CD4-positive, alpha-beta T cell (primary cell): ENCODE data around the gene SIX5. TPM values are rescaled to one million over a fixed set of nuclear protein-coding genes. Genes with fewer than 3 reads are reported as not detected.

ENCODE experiments used
- ATAC-seq: fragments of 200-7000 bp; cut with Tn5 transposase; one replicate; pipeline ENCODE4 v1.10.0; 2022; ENCODE audit warnings: mild to moderate bottlenecking; ENCODE audit not compliant: poor library complexity
- CTCF ChIA-PET: fragments of 350-600 bp; sonication (Branson Sonifier 250); formaldehyde crosslinking; loops from one replicate; lab custom pipeline; 2021; ENCODE audit warnings: antibody characterized with exemption, inconsistent platforms; lab: Charles Lee
- POLR2A ChIA-PET: fragments of 350-600 bp; sonication (Branson Sonifier 250); formaldehyde crosslinking; loops from one replicate; lab custom pipeline; 2021; ENCODE audit warnings: antibody characterized with exemption, inconsistent platforms; lab: Charles Lee
- DNase-seq, 14 experiments: peaks; one replicate each; pipeline ENCODE4 v3.0.0-alpha.2; 2013 to 2020; ENCODE audit warnings: mixed read lengths in 2 of 14
- H3K27ac ChIP-seq, 2 donors: one replicate each; pipeline versions ENCODE4 v1.5.1 to v1.7.0; 2013; ENCODE audit warnings: low read length in 2 of 2, low read depth in 1 of 2, mild to moderate bottlenecking in 1 of 2
- H3K27me3 ChIP-seq, 2 experiments: 1 replicate in 1 of 2; 2 replicates in 1 of 2; pipeline versions ENCODE4 v1.6.1 to v1.7.0; 2013; ENCODE audit warnings: low read length in 2 of 2, control low read depth in 1 of 2, mild to moderate bottlenecking in 1 of 2, moderate library complexity in 1 of 2; ENCODE audit not compliant: insufficient read depth in 2 of 2, control insufficient read depth in 1 of 2
- H3K36me3 ChIP-seq: one replicate; pipeline ENCODE4 v1.6.1; 2013; ENCODE audit warnings: low read length, control low read depth; ENCODE audit not compliant: insufficient read depth
- H3K4me1 ChIP-seq: one replicate; pipeline ENCODE4 v1.6.1; 2013; ENCODE audit warnings: low read length, control low read depth; ENCODE audit not compliant: insufficient read depth
- H3K4me3 ChIP-seq: one replicate; pipeline ENCODE4 v1.5.1; 2013; ENCODE audit warnings: mild to moderate bottlenecking, low read length, moderate library complexity
- H3K9me3 ChIP-seq, 2 experiments: 1 replicate in 1 of 2; 2 replicates in 1 of 2; pipeline versions ENCODE4 v1.6.1 to v1.7.0; 2013; ENCODE audit warnings: low read length in 2 of 2, mild to moderate bottlenecking in 2 of 2, control low read depth in 1 of 2, moderate library complexity in 1 of 2; ENCODE audit not compliant: control insufficient read depth in 1 of 2, insufficient read depth in 1 of 2
- H3K27ac Mint-ChIP-seq: one replicate; pipeline ENCODE4 v1.8.0; 2020; ENCODE audit warnings: mixed read lengths
- H3K27me3 Mint-ChIP-seq: one replicate; pipeline ENCODE4 v1.8.0; 2021; ENCODE audit warnings: mixed read lengths
- H3K36me3 Mint-ChIP-seq: one replicate; pipeline ENCODE4 v1.8.0; 2021; ENCODE audit warnings: low read depth, mixed read lengths
- H3K4me1 Mint-ChIP-seq: one replicate; pipeline ENCODE4 v1.8.0; 2021; ENCODE audit warnings: low read depth, mixed read lengths
- H3K4me3 Mint-ChIP-seq: one replicate; pipeline ENCODE4 v1.8.0; 2020; ENCODE audit warnings: mild to moderate bottlenecking, mixed read lengths
- H3K9me3 Mint-ChIP-seq: one replicate; pipeline ENCODE4 v1.8.0; 2020; ENCODE audit warnings: mixed read lengths
- CTCF ChIP-seq: fragments of 200-600 bp; IDR thresholded peaks from one replicate; pipeline ENCODE4 v1.8.0; 2022; ENCODE audit warnings: antibody characterized with exemption, mild to moderate bottlenecking
- intact Hi-C, 2 experiments: fragments of 100-400 bp; cut with DNase I in 1 of 2; cut with micrococcal nuclease in 1 of 2; formaldehyde crosslinking; loops; one replicate each; pipeline versions ENCODE4 v1.15.1 to v1.9.0; 2023 to 2025; cut with DNase I, micrococcal nuclease
- total RNA-seq, 174 experiments: library from RNA in 2 of 174; stranded (reverse) in 2 of 174; gene quantifications; one replicate each; pipeline ENCODE4 v1.2.3 and lab custom pipeline; 2021 to 2026

SIX5 gene
- total RNA-seq, 2 experiments from 2014 or later: 0.58 to 0.59 TPM

- peaks cover 30% of the 10 kb centered on the region for H3K4me1 ChIP-seq
- H3K27ac Mint-ChIP-seq: no peak overlapping the region
- peaks cover 0 to 1% of the 10 kb centered on the region in 2 experiments for H3K27me3 ChIP-seq
- CTCF ChIA-PET: interaction anchor here (0.9 to 1.0 kb wide), 2 partner anchors 10 to 19 kb away, joined by 3 to 5 read pairs; no protein-coding TSS in a partner anchor
- peaks cover 55% of the 10 kb centered on the region for H3K36me3 Mint-ChIP-seq
- H3K9me3 Mint-ChIP-seq: no peaks in the 10 kb centered on the region
- H3K36me3 ChIP-seq: peaks cover 29% of the 10 kb centered on the region
- H3K4me3 ChIP-seq: no peak overlapping the region
- ATAC-seq (no peak), DNase-seq (no peak)
- peaks cover 21% of the 10 kb centered on the region for H3K27me3 Mint-ChIP-seq
- peaks cover 46% of the 10 kb centered on the region for H3K4me1 Mint-ChIP-seq
- H3K9me3 ChIP-seq: peaks cover 0 to 4% of the 10 kb centered on the region in 2 experiments
- TF ChIP-seq CTCF: no peak
- intact Hi-C loops: no loop called here
- H3K4me3 Mint-ChIP-seq: no peak overlapping the region
- H3K27ac ChIP-seq: no peak overlapping the region
- POLR2A ChIA-PET: interaction anchor here (1.1 to 5.5 kb wide), 2 partner anchors 16 to 20 kb away, joined by 4 to 50 read pairs; partner anchors contain the start of gene SIX5
These were observed 20.2 kb upstream of the SIX5 start for GRCh38 chr19:45789035-45789786.

- ATAC-seq (no peak), DNase-seq (no peak)
- Histone ChIP-seq H3K27me3 (peaks cover 3 to 9% of the 10 kb centered on the region in 2 experiments), H3K4me3 (no peak overlapping the region), H3K9me3 (peaks cover 0 to 6% of the 10 kb centered on the region in 2 experiments), H3K4me1 (peaks cover 11% of the 10 kb centered on the region), H3K36me3 (peaks cover 29% of the 10 kb centered on the region), H3K27ac (no peak overlapping the region)
- H3K9me3 Mint-ChIP-seq: no peaks in the 10 kb centered on the region
- no peak overlapping the region for H3K27ac Mint-ChIP-seq
- no peak for TF ChIP-seq CTCF
- POLR2A ChIA-PET: no interaction called here
- H3K4me1 Mint-ChIP-seq: peaks cover 24% of the 10 kb centered on the region
- CTCF ChIA-PET: no interaction called here
- H3K4me3 Mint-ChIP-seq: no peak overlapping the region
- peaks cover 25% of the 10 kb centered on the region for H3K27me3 Mint-ChIP-seq
- H3K36me3 Mint-ChIP-seq: peaks cover 55% of the 10 kb centered on the region
- intact Hi-C loops: no loop called here
These were observed 17.5 kb upstream of the SIX5 start for GRCh38 chr19:45786533-45786894.

- no peak overlapping the region for H3K4me3 Mint-ChIP-seq
- ChIA-PET POLR2A (no interaction called here), CTCF (no interaction called here)
- no peak for ATAC-seq
- H3K36me3 Mint-ChIP-seq: peaks cover 50% of the 10 kb centered on the region
- peaks cover 29% of the 10 kb centered on the region for H3K27me3 Mint-ChIP-seq
- intact Hi-C loops: no loop called here
- H3K27ac ChIP-seq: no peak overlapping the region
- H3K27me3 ChIP-seq: peaks cover 8 to 14% of the 10 kb centered on the region in 2 experiments
- H3K4me1 ChIP-seq: peaks cover 5% of the 10 kb centered on the region
- no peak for DNase-seq
- H3K27ac Mint-ChIP-seq: no peak overlapping the region
- H3K36me3 ChIP-seq: peaks cover 29% of the 10 kb centered on the region
- TF ChIP-seq CTCF: no peak
- H3K4me3 ChIP-seq: no peak overlapping the region
- H3K9me3 Mint-ChIP-seq: no peaks in the 10 kb centered on the region
- peaks cover 20% of the 10 kb centered on the region for H3K4me1 Mint-ChIP-seq
- peaks cover 0 to 8% of the 10 kb centered on the region in 2 experiments for H3K9me3 ChIP-seq
These were observed 16.9 kb upstream of the SIX5 start for GRCh38 chr19:45785781-45786532.
